H9 (cell line): ENCODE measurements around the gene CCNYL1. TPM values are rescaled to one million over a fixed set of nuclear protein-coding genes. Genes with fewer than 3 reads are reported as not detected.

Experiments used
- DNase-seq: peaks from one replicate; pipeline ENCODE4 v3.0.0-alpha.2; 2017
- H2AFZ ChIP-seq: one replicate; pipeline ENCODE4 v1.6.1; 2013; ENCODE audit warnings: mild to moderate bottlenecking, low read length, control low read depth, moderate library complexity
- H2AK5ac ChIP-seq: 2 replicates; pipeline ENCODE4 v1.6.1; 2013; ENCODE audit warnings: low read length, control low read depth, mixed read lengths; ENCODE audit not compliant: insufficient read length
- H2BK120ac ChIP-seq: one replicate; pipeline ENCODE4 v1.6.1; 2013; ENCODE audit warnings: low read depth, mild to moderate bottlenecking, low read length, control low read depth, inconsistent platforms; ENCODE audit not compliant: poor library complexity, severe bottlenecking
- H2BK12ac ChIP-seq: 2 replicates; pipeline ENCODE4 v1.6.1; 2013; ENCODE audit warnings: low read length, control low read depth, mixed read lengths, low read depth; ENCODE audit not compliant: insufficient read length
- H2BK15ac ChIP-seq: 2 replicates; pipeline ENCODE4 v1.6.1; 2013; ENCODE audit warnings: low read depth, low read length, control low read depth
- H2BK20ac ChIP-seq: one replicate; pipeline ENCODE4 v1.6.1; 2013; ENCODE audit warnings: low read depth, mild to moderate bottlenecking, low read length, control low read depth, inconsistent platforms; ENCODE audit not compliant: poor library complexity, severe bottlenecking
- H2BK5ac ChIP-seq: 2 replicates; pipeline ENCODE4 v1.6.1; 2013; ENCODE audit warnings: low read length, control low read depth, mixed read lengths; ENCODE audit not compliant: insufficient read length
- H3K14ac ChIP-seq: 2 replicates; pipeline ENCODE4 v1.6.1; 2013; ENCODE audit warnings: low read length, control low read depth; ENCODE audit not compliant: insufficient read depth
- H3K18ac ChIP-seq: 2 replicates; pipeline ENCODE4 v1.6.1; 2013; ENCODE audit warnings: low read depth, mild to moderate bottlenecking, mixed read lengths, low read length, control low read depth; ENCODE audit not compliant: insufficient read length
- H3K23ac ChIP-seq: 2 replicates; pipeline ENCODE4 v1.6.1; 2013; ENCODE audit warnings: low read length, control low read depth, mixed read lengths, low read depth; ENCODE audit not compliant: insufficient read length
- H3K23me2 ChIP-seq: 2 replicates; pipeline ENCODE4 v1.6.1; 2013; ENCODE audit warnings: low read depth, mild to moderate bottlenecking, mixed read lengths, low read length, control low read depth; ENCODE audit not compliant: insufficient read length, poor library complexity, severe bottlenecking
- H3K27ac ChIP-seq: 2 replicates; pipeline ENCODE4 v1.5.1; 2013; ENCODE audit warnings: low read length, control low read depth, mixed read lengths, low read depth; ENCODE audit not compliant: insufficient read length
- H3K27me3 ChIP-seq: 2 replicates; pipeline ENCODE4 v1.6.1; 2013; ENCODE audit warnings: low read length, control low read depth, inconsistent platforms; ENCODE audit not compliant: insufficient read depth
- H3K4ac ChIP-seq: 2 replicates; pipeline ENCODE4 v1.6.1; 2013; ENCODE audit warnings: low read depth, mild to moderate bottlenecking, control low read depth, inconsistent platforms, low read length, moderate library complexity
- H3K4me1 ChIP-seq: 2 replicates; pipeline ENCODE4 v1.6.1; 2013; ENCODE audit warnings: low read length, control low read depth, inconsistent platforms; ENCODE audit not compliant: insufficient read depth
- H3K4me2 ChIP-seq: 2 replicates; pipeline ENCODE4 v1.6.1; 2013; ENCODE audit warnings: low read length, control low read depth, mixed read lengths; ENCODE audit not compliant: insufficient read length, insufficient read depth
- H3K56ac ChIP-seq: 2 replicates; pipeline ENCODE4 v1.6.1; 2013; ENCODE audit warnings: low read depth, mild to moderate bottlenecking, mixed read lengths, low read length, control low read depth; ENCODE audit not compliant: insufficient read length
- H3K79me1 ChIP-seq: 2 replicates; pipeline ENCODE4 v1.6.1; 2013; ENCODE audit warnings: low read depth, mild to moderate bottlenecking, moderate library complexity, low read length, control low read depth, inconsistent platforms; ENCODE audit not compliant: insufficient read depth, poor library complexity, severe bottlenecking
- H3K79me2 ChIP-seq: 2 replicates; pipeline ENCODE4 v1.6.1; 2013; ENCODE audit warnings: low read length, control low read depth, inconsistent platforms; ENCODE audit not compliant: insufficient read depth
- H3K9ac ChIP-seq: 2 replicates; pipeline ENCODE4 v1.6.1; 2013; ENCODE audit warnings: low read length, control low read depth, mixed read lengths; ENCODE audit not compliant: insufficient read length; ENCODE audit errors: extremely low read depth
- H3K9me3 ChIP-seq: one replicate; pipeline ENCODE4 v1.6.1; 2013; ENCODE audit warnings: low read depth, low read length, inconsistent platforms; ENCODE audit not compliant: control insufficient read depth
- H3T11ph ChIP-seq: one replicate; pipeline ENCODE4 v1.6.1; 2013; ENCODE audit warnings: mild to moderate bottlenecking, low read length, control low read depth, inconsistent platforms
- H4K20me1 ChIP-seq: one replicate; pipeline ENCODE4 v1.6.1; 2013; ENCODE audit not compliant: control insufficient read depth, insufficient read length, insufficient read depth
- H4K5ac ChIP-seq: 2 replicates; pipeline ENCODE4 v1.6.1; 2013; ENCODE audit warnings: low read depth, mild to moderate bottlenecking, mixed read lengths, low read length, control low read depth; ENCODE audit not compliant: insufficient read length
- H4K8ac ChIP-seq: replicated peaks from 2 replicates; pipeline ENCODE4 v1.6.1; 2013; ENCODE audit warnings: low read length, control low read depth, mixed read lengths, low read depth; ENCODE audit not compliant: insufficient read length
- H4K91ac ChIP-seq: 2 replicates; pipeline ENCODE4 v1.6.1; 2013; ENCODE audit warnings: low read depth, mild to moderate bottlenecking, moderate library complexity, mixed read lengths, low read length, control low read depth; ENCODE audit not compliant: insufficient read length
- H3K27ac Mint-ChIP-seq, 3 experiments: 2 replicates in 2 of 3; 3 replicates in 1 of 3; pipeline ENCODE4 v1.8.0; 2020 to 2021; ENCODE audit warnings: mixed read lengths in 3 of 3, mild to moderate bottlenecking in 1 of 3, moderate library complexity in 1 of 3
- H3K27me3 Mint-ChIP-seq: 2 replicates; pipeline ENCODE4 v1.8.0; 2021; ENCODE audit warnings: low read depth, mild to moderate bottlenecking, moderate library complexity, mixed read lengths
- H3K36me3 Mint-ChIP-seq, 3 experiments: 2 replicates in 2 of 3; 3 replicates in 1 of 3; pipeline ENCODE4 v1.8.0; 2020 to 2021; ENCODE audit warnings: low read depth in 3 of 3, mixed read lengths in 3 of 3; ENCODE audit not compliant: insufficient read depth in 1 of 3
- H3K4me1 Mint-ChIP-seq, 2 experiments: 2 replicates each; pipeline ENCODE4 v1.8.0; 2020; ENCODE audit warnings: mixed read lengths in 2 of 2
- H3K4me3 Mint-ChIP-seq, 2 experiments: 2 replicates in 1 of 2; 3 replicates in 1 of 2; pipeline ENCODE4 v1.8.0; 2020 to 2021; ENCODE audit warnings: mild to moderate bottlenecking in 2 of 2, mixed read lengths in 2 of 2, moderate library complexity in 1 of 2
- H3K9me3 Mint-ChIP-seq, 2 experiments: 2 replicates in 1 of 2; 3 replicates in 1 of 2; pipeline ENCODE4 v1.8.0; 2020; ENCODE audit warnings: mild to moderate bottlenecking in 2 of 2, mixed read lengths in 2 of 2, moderate library complexity in 1 of 2
- WGBS: extraction: QIAGEN DNeasy Blood & Tissue Kit; methylation state at CpG from one replicate; pipeline ENCODE4 v1.1.7; 2013; ENCODE audit warnings: missing lambda C conversion rate, low lambda C conversion rate, mixed read lengths; ENCODE audit not compliant: insufficient read length; ENCODE audit errors: extremely low coverage; 5-methylcytosine and 5-hydroxymethylcytosine counted together
- total RNA-seq: library from RNA; stranded (reverse); gene quantifications from 2 replicates; pipeline ENCODE4 v1.2.1, GENCODE V29; 2021
- TF ChIP-seq, protein P1 (sequence below): fragments of 200-600 bp; sonication (generic); conservative IDR thresholded peaks from 3 replicates; pipeline ENCODE4 v1.8.0; 2021; ENCODE audit warnings: antibody characterized with exemption, mild to moderate bottlenecking

CCNYL1 gene
- total RNA-seq, 1 experiment from 2014 or later: 27.0 TPM

GRCh38 chr2:207768168-207768865 is 56.9 kb downstream of the CCNYL1 start:
- Histone ChIP-seq H3K9ac (peak overlapping the region; percentile 64), H2AFZ (no peak overlapping the region), H4K5ac (no peak overlapping the region), H3K23me2 (peaks cover 35% of the 10 kb centered on the region), H3K4ac (no peak overlapping the region), H2BK20ac (no peak overlapping the region), H3K9me3 (no peaks in the 10 kb centered on the region), H2BK15ac (no peak overlapping the region), H3K27ac (no peak overlapping the region), H3T11ph (no peak overlapping the region), H4K20me1 (peaks cover 8% of the 10 kb centered on the region), H4K91ac (no peak overlapping the region), H3K18ac (no peak overlapping the region), H2AK5ac (no peak overlapping the region), H3K4me2 (peak overlapping the region; percentile 90), H2BK5ac (no peak overlapping the region), H2BK12ac (no peak overlapping the region), H3K56ac (no peak overlapping the region), H3K23ac (no peak overlapping the region), H3K79me2 (peaks cover 34% of the 10 kb centered on the region; the same call in 1 of the 2 replicates), H3K79me1 (no peaks in the 10 kb centered on the region), H4K8ac (no peak overlapping the region), H2BK120ac (no peak overlapping the region), H3K27me3 (no peaks in the 10 kb centered on the region), H3K14ac (peak overlapping the region; percentile 37; the same call in 1 of the 2 replicates), H3K4me1 (peaks cover 13% of the 10 kb centered on the region; the same call in 1 of the 2 replicates)
- TF ChIP-seq, protein P1, sequence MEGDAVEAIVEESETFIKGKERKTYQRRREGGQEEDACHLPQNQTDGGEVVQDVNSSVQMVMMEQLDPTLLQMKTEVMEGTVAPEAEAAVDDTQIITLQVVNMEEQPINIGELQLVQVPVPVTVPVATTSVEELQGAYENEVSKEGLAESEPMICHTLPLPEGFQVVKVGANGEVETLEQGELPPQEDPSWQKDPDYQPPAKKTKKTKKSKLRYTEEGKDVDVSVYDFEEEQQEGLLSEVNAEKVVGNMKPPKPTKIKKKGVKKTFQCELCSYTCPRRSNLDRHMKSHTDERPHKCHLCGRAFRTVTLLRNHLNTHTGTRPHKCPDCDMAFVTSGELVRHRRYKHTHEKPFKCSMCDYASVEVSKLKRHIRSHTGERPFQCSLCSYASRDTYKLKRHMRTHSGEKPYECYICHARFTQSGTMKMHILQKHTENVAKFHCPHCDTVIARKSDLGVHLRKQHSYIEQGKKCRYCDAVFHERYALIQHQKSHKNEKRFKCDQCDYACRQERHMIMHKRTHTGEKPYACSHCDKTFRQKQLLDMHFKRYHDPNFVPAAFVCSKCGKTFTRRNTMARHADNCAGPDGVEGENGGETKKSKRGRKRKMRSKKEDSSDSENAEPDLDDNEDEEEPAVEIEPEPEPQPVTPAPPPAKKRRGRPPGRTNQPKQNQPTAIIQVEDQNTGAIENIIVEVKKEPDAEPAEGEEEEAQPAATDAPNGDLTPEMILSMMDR: no peak; the same call in 2 of the 3 replicates
- WGBS: no CpG with 5 or more reads among the region's 73 CpGs
- no peaks in the 10 kb centered on the region; a peak in 1 of 5 replicates for H3K9me3 Mint-ChIP-seq
- peak overlapping the region; percentile 96 to 97 for H3K4me3 Mint-ChIP-seq
- peak; percentile 42 for DNase-seq
- peak overlapping the region in 1 of 3 experiments; percentile 59; a peak in 1 of 7 replicates for H3K27ac Mint-ChIP-seq
- H3K4me1 Mint-ChIP-seq: peaks cover 59 to 76% of the 10 kb centered on the region in 2 experiments
- peaks cover 19 to 53% (median 46%) of the 10 kb centered on the region in 3 experiments for H3K36me3 Mint-ChIP-seq
- no peaks in the 10 kb centered on the region for H3K27me3 Mint-ChIP-seq
